Loucy (cell line): Measurements from ENCODE around the gene ADAM30.

Experiments
- H2AFZ ChIP-seq: fragments of 200-600 bp; sonication (generic); 2 replicates; pipeline ENCODE4 v1.6.0; 2016; ENCODE audit warnings: antibody characterized with exemption, mild to moderate bottlenecking, low read length, moderate library complexity
- H3F3A ChIP-seq: fragments of 200-600 bp; 2 replicates; pipeline ENCODE4 v1.6.0; 2016; ENCODE audit warnings: antibody characterized with exemption, low read depth, mild to moderate bottlenecking
- H3K27me3 ChIP-seq: fragments of 200-600 bp; sonication (generic); 2 replicates; pipeline ENCODE4 v1.6.1; 2014; ENCODE audit warnings: low read length, mild to moderate bottlenecking; ENCODE audit not compliant: insufficient read depth, poor library complexity, severe bottlenecking
- H3K36me3 ChIP-seq: fragments of 200-600 bp; sonication (generic); 2 replicates; pipeline ENCODE4 v1.6.1; 2016; ENCODE audit warnings: low read length; ENCODE audit not compliant: insufficient read depth
- H3K4me1 ChIP-seq: fragments of 200-600 bp; sonication (generic); 2 replicates; pipeline ENCODE4 v1.5.1; 2014; ENCODE audit warnings: low read length, mild to moderate bottlenecking; ENCODE audit not compliant: insufficient read depth, poor library complexity, severe bottlenecking
- H3K4me2 ChIP-seq: fragments of 200-600 bp; sonication (generic); 2 replicates; pipeline ENCODE4 v1.6.0; 2014; ENCODE audit warnings: antibody characterized with exemption, low read length, low read depth, mild to moderate bottlenecking; ENCODE audit not compliant: poor library complexity, severe bottlenecking
- H3K4me3 ChIP-seq: fragments of 200-600 bp; sonication (generic); 2 replicates; pipeline ENCODE4 v1.5.1; 2014; ENCODE audit warnings: low read length, mild to moderate bottlenecking, mixed read lengths; ENCODE audit not compliant: poor library complexity, severe bottlenecking
- H3K79me2 ChIP-seq: fragments of 200-600 bp; sonication (generic); 2 replicates; pipeline ENCODE4 v1.6.1; 2014; ENCODE audit warnings: low read length; ENCODE audit not compliant: insufficient read depth
- H3K9ac ChIP-seq: fragments of 200-600 bp; sonication (generic); 2 replicates; pipeline ENCODE4 v1.6.0; 2014; ENCODE audit warnings: mild to moderate bottlenecking, low read depth, low read length, moderate library complexity; ENCODE audit not compliant: poor library complexity, severe bottlenecking
- H3K9me2 ChIP-seq: fragments of 200-600 bp; sonication (generic); replicated peaks from 2 replicates; pipeline ENCODE4 v1.6.1; 2016; ENCODE audit warnings: low read depth, low read length, mixed read lengths
- H3K9me3 ChIP-seq: fragments of 200-600 bp; sonication (generic); 2 replicates; pipeline ENCODE4 v1.6.1; 2014; ENCODE audit warnings: mild to moderate bottlenecking, antibody characterized with exemption, low read length, low read depth; ENCODE audit not compliant: insufficient read depth
- H4K20me1 ChIP-seq: fragments of 200-600 bp; sonication (generic); 2 replicates; pipeline ENCODE4 v1.6.0; 2014; ENCODE audit warnings: antibody characterized with exemption, low read length, mild to moderate bottlenecking; ENCODE audit not compliant: insufficient read depth, poor library complexity, severe bottlenecking
- EZH2phosphoT487 ChIP-seq: fragments of 200-600 bp; IDR thresholded peaks from 2 replicates; pipeline ENCODE4 v1.6.1; 2018; ENCODE audit warnings: antibody characterized with exemption, mild to moderate bottlenecking, moderate library complexity, borderline replicate concordance
- TF ChIP-seq, protein P1 (sequence below): fragments of 200-600 bp; sonication (generic); conservative IDR thresholded peaks from 2 replicates; pipeline ENCODE4 v1.5.1; 2014; ENCODE audit warnings: mild to moderate bottlenecking, antibody characterized with exemption, low read length

Gene ADAM30

DNA sequence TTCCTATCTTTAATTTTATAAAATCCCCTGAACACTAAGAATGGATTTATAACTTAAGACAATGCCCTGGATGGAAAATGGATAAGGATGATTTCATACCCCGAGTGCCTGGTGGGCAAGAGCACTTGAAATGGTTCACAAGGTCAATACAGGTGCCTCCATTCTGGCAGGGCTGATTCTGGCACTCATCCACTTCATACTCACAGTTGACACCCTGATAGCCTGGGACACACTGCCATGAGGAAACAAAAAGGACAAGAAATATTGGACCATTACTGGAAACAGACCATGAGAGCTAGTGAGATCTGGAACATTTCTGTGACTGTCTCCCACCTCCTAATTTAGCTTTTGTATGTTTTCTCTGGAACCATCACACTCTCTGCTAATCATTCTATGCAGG is 39.1 kb upstream of the ADAM30 start:
- no peaks in the 10 kb centered on the region for H3F3A ChIP-seq
- H3K4me3 ChIP-seq: no peak overlapping the region
- no peaks in the 10 kb centered on the region for H3K27me3 ChIP-seq
- H3K9ac ChIP-seq: no peak overlapping the region
- H3K4me2 ChIP-seq: no peak overlapping the region
- no peaks in the 10 kb centered on the region for H4K20me1 ChIP-seq
- no peaks in the 10 kb centered on the region for H3K79me2 ChIP-seq
- H2AFZ ChIP-seq: no peak overlapping the region
- H3K9me3 ChIP-seq: no peaks in the 10 kb centered on the region
- H3K9me2 ChIP-seq: no peaks in the 10 kb centered on the region
- peaks cover 78% of the 10 kb centered on the region for H3K36me3 ChIP-seq
- H3K4me1 ChIP-seq: no peaks in the 10 kb centered on the region
- no peak for TF ChIP-seq EZH2phosphoT487
- TF ChIP-seq, protein P1, sequence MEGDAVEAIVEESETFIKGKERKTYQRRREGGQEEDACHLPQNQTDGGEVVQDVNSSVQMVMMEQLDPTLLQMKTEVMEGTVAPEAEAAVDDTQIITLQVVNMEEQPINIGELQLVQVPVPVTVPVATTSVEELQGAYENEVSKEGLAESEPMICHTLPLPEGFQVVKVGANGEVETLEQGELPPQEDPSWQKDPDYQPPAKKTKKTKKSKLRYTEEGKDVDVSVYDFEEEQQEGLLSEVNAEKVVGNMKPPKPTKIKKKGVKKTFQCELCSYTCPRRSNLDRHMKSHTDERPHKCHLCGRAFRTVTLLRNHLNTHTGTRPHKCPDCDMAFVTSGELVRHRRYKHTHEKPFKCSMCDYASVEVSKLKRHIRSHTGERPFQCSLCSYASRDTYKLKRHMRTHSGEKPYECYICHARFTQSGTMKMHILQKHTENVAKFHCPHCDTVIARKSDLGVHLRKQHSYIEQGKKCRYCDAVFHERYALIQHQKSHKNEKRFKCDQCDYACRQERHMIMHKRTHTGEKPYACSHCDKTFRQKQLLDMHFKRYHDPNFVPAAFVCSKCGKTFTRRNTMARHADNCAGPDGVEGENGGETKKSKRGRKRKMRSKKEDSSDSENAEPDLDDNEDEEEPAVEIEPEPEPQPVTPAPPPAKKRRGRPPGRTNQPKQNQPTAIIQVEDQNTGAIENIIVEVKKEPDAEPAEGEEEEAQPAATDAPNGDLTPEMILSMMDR: no peak

- Histone ChIP-seq H3K36me3 (peaks cover 80% of the 10 kb centered on the region), H3K4me3 (no peak overlapping the region), H3K27me3 (no peaks in the 10 kb centered on the region), H3K79me2 (no peaks in the 10 kb centered on the region), H3K4me2 (no peak overlapping the region), H3K9ac (no peak overlapping the region), H4K20me1 (no peaks in the 10 kb centered on the region), H2AFZ (no peak overlapping the region), H3K4me1 (no peaks in the 10 kb centered on the region), H3K9me3 (no peaks in the 10 kb centered on the region), H3F3A (no peaks in the 10 kb centered on the region), H3K9me2 (no peaks in the 10 kb centered on the region)
- no peak for TF ChIP-seq EZH2phosphoT487
- TF ChIP-seq, protein P1: no peak
Measured at GRCh38 chr1:119933397-119933796, 37.1 kb upstream of the ADAM30 start.

GRCh38 chr1:119929643-119930315 is 33.5 kb upstream of the ADAM30 start:
- no peaks in the 10 kb centered on the region for H3F3A ChIP-seq
- no peaks in the 10 kb centered on the region for H3K9me3 ChIP-seq
- no peak overlapping the region for H3K9ac ChIP-seq
- no peak overlapping the region for H2AFZ ChIP-seq
- TF ChIP-seq, protein P1: no peak
- no peak overlapping the region for H3K4me3 ChIP-seq
- no peaks in the 10 kb centered on the region for H3K79me2 ChIP-seq
- no peaks in the 10 kb centered on the region for H3K4me1 ChIP-seq
- peaks cover 79% of the 10 kb centered on the region for H3K36me3 ChIP-seq
- H3K27me3 ChIP-seq: no peaks in the 10 kb centered on the region
- no peaks in the 10 kb centered on the region for H3K9me2 ChIP-seq
- no peak overlapping the region for H3K4me2 ChIP-seq
- H4K20me1 ChIP-seq: no peaks in the 10 kb centered on the region
